ENCODE data around the gene DENND2C.

Gene DENND2C, protein sequence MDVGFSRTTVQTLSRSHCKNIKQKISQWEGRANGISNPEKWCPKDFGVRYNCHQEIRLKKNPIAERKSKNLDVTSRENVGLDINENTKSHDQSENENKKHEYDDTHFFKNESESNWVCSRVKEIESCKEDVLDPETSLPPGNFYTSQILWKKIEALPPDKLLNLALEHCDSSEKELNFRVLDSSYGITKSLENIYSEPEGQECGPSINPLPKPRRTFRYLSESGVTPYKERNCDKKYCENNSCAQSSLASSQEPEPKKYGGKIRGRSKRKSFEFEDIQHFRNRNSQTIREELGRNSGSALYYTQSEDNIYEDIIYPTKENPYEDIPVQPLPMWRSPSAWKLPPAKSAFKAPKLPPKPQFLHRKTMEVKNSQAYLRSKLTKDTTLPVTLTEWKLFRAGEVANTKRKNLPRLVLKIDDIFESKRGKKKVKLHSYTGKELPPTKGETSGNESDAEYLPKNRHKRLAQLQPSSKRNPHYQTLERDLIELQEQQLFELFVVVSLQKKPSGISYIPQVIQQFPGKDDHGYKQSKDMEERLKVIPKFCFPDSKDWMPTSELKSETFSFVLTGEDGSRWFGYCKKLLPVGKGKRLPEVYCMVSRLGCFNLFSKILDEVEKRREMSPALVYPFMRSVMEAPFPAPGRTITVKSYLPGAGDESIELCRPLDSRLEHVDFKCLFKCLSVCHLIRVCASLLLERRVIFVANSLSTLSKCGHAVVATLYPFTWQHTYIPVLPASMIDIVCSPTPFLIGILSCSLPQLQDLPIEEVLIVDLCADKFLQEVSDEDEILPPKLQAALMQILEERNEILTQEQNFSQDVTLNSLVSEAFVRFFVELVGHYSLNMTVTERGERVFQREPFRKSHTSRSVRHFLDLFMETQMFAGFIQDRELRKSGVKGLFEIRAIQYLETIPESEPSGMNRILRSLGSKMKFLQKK

DNA sequence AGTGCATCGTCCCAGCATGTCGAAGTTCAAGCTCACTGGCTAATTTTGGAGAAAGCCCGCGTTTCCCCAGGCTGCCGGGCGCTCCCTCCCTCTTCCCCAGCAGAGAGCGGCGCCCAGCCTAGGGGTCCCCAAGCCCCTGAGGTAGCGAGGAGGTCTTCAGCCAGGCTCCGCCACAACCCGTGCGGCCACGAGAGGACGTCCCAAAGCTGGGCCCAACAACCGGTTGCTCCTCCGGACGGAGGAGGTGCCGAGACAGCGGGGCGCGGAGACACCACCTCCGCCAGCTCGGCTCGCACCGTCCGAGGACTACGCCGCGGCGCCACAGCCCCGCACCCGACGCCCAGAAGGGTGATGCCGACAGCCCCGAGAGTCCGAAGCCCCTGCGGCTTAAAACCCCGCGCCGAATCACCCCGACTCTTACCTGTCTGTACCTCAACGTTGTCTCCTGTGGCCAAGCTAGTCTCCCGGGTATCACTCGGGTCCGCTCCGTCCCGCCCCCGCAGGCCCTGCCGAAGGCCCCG, at the start of gene DENND2C:
TSS of gene DENND2C (minus strand) at position 488 of the 521 bp plus-strand sequence. CDS start 44,065 bp downstream, outside the sequence.
- no peak for DNase-seq

DNA sequence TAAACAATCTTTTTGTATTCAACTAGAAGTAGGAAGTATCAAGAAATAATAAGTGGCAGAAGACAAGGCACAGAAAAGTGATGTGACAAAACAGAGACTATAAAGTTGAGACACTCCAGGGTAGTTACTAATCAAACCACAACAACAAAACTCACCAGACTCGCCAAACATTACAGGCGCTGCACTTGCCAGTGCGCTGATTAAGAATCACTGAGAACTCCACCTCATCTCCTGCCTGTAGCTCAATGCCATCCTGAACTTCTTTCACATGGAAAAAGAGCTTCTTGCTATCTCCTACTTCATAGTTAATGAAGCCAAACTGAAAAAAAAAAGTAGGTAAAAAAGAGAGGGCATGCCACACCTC, 49.6 kb upstream of the DENND2C start:
- no peak for DNase-seq

DNA sequence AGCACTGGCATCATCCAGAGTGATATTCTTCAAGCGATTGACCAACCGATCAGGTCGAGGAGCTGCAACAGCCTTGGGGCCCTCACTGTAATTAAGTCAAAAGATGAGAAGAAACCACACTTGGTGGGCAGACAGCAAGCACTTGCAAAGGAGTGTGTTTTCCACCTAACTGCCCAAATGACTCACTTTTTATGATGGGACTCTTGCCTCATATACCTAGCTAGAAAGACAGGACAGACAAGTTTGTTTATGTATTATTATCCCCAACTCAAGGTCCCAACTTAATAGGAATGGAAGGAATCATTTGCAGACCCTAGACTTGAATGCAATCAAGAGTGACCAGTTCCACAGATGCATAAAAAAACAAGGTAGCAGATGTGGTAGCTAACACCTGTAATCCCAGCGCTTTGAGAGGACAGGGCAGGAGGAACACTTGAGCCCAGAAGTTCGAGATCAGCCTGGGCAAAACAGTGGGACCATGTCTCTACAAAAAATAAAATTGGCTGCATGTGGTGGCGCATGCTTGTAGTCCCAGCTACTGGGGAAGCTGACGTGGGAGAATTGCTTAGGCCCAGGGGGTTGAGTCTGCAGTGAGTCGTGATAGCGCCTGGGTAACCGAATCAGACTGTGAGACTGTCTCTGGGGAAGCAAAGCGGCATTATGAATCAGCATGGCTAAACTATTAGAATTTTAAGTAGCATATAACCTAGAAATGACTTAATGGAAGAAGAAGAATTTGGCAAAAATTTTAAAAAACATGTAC, 49.0 kb upstream of the DENND2C start:
- DNase-seq, result no peak

DNA sequence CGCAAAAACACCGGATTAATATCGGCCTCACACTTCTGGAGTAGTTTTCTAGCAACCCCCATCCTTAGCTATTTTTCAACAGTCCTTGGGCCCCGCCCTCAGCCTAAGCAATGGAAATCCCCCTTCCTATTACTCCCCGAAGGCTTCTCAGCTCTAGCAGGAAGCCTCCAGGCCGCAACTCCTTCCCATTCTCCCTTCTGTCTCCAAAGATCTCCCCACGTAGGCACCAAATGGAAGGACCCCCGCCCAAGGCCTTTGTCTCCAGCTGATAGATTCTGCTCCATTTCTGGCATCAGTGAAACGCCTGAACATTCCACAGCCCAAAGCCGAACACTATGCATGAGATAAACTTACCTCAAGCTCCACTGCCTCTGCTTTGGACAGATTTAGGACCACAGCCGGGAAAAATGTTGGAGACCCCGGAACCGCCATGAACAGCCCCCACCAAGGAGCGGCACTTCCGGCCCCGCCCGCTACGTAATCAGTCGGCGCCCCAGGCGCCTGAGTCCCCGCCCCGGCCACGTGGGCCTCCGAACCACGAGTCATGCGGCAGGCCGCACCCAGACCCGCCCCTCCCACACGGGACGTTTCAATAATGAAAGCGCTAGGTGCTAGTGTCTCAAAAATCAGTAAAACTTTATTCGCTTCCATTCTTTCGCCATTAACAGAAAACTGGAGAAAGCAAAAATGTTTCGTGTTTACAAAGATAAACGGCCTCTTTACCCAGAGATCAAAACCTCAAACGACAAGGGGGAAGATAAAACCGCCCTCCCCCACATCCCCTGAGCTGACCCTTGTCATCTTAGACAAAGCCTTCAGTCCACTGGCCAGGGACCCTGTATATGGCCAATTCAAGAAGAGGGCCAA, 46.7 kb upstream of the DENND2C start, which contains the start of gene NRAS:
TSS of gene NRAS (minus strand) at position 468 of the 867 bp plus-strand sequence. CDS start 611 bp downstream, outside the sequence.
- DNase-seq, result peak; percentile 95 to 98

DNA sequence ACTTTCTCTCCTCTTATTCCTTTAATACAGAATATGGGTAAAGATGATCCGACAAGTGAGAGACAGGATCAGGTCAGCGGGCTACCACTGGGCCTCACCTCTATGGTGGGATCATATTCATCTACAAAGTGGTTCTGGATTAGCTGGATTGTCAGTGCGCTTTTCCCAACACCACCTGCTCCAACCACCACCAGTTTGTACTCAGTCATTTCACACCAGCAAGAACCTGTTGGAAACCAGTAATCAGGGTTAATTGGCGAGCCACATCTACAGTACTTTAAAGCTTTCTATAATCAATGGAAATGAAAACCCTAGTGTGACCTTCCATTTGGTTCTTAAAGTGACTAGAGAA, 46.1 kb upstream of the DENND2C start:
- DNase-seq, result no peak

DNA sequence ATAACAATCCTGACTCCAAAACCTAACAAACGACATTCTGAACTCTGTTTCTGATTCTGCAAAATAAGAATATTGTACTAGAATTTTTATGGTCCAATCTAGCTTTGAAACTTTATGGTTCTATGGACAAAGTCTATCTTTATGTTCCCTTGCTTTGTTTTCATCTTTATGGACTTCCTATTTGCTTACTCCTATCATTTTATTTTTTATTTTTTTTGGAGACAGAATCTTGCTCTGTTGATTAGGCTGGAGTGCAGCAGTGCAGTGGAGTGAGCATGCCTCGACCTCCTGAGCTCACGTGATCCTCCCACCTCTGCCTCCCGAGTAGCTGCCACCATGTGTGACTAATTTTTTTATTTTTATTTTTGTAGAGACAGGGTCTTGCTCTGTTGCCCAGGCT, 43.1 kb upstream of the DENND2C start:
- no peak for DNase-seq

DNA sequence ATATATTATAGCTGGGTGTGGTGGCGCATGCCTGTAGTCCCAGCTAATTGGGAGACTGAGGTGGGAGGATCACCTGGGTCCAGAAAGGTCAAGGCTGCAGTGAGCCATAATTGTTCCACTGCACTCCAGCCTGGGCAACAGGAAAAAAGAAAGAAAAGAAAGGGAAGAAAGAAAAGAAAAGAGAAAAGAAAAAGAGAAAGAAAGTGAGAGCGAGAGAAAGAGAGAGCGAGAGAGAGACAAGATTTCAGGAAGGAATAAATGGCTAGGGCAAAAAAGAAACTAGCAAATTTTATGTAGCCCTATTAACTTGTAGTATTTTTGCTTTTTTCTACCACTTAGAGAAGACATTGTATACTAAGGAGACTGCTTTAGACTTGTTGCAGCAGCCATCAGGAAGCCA, 40.5 kb upstream of the DENND2C start:
- DNase-seq, result no peak

DNA sequence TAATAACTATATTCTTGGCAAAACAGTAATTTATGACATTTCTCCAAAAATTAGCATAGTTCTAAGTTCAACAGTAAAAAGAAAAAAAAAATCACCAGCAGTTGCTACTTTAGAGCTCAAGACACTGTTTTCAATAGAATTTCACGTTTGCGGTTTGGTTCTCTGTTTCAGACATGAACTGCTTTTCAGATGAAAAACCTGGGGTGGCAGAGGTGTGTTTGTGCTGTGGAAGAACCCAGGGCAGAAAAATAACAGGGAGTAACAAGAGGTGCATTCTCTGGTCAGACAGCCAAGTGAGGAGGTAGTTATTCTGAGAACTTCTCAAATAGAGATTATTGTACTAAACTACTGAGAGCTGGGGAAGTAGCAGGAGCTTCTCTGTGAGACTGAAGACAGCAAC, 37.8 kb upstream of the DENND2C start:
- no peak for DNase-seq

DNA sequence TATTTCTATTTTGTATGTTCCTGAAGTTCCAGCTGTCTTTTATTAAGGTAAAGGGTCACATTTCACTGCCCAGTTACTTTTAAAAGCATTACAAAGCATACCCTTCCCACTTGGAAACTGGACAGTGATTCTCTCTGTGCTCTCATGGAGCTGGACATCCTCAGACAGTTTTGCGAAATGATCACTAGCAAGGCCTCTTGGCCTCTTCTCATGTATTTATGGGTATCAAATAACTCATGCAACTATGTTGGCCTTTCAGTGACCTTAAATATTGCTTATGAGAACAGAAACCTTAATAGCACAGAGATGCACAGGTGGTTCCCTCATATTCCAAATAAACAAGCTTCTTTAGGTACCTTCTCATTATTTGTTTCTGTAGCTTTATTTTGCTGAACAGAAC, 33.4 kb upstream of the DENND2C start:
- DNase-seq, result no peak

DNA sequence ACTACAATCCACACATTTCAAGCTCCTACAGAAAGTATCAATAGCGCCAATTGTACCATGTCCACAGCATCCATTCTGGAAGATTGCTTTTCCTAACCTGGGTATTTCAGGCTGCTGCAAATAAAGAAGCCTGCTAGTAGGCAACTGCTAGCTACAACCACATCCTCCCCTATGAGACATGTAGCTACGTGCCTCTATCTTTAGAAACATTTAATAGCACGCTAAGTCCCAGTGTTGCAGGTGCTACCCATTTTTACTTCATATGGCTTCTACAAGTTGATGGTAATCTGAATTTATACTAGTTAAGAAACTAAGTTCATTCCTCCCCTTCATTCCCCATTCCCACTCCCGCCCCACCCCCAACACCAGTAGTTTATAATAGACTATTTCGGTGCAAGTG, 32.9 kb upstream of the DENND2C start:
- DNase-seq, result no peak

DNA sequence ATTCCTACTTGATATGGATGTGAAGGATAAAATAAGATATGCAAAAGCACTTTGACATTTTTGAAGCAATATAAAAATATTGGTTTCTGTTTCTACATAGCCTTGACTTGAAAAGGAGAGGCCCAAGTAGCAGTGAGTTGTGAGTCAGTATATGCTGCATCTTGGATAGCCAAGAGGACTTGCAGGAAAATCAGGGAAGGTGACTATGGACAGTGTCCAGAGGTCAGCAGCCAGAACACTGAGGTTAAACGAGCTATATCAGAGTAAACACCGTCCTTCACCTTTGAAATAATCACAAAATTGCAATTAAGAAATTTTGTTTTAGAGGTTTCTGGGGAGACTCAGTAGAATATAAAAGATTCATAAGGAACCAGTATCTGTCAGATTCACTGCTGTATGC, 32.1 kb upstream of the DENND2C start:
- no peak for DNase-seq

DNA sequence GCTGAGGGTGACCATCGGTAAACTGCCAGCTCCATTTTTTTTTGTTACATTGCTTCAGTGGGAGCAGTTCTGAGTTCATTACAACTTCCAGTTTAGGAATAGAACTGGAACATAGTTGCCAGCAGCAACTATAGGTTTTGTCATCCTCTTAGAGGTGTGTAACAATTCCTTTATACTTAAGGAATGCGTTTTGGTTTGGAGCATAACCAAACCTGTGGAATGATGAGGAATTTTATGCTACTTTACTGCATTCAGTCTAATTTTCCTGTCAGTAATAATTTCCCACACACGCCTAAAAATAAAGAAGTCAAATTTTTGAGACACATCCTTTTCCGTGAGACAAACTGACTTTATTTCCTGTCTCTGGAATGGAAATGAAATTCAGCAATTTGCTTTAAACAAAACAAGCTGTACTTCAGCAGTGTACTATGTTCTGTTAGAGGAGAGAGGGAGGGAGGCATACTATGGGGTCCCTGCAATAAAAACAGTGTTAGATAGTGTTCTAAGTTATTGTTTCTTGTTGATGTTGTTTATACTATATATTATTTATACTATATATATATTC, 30.3 kb upstream of the DENND2C start:
- no peak for DNase-seq

DNA sequence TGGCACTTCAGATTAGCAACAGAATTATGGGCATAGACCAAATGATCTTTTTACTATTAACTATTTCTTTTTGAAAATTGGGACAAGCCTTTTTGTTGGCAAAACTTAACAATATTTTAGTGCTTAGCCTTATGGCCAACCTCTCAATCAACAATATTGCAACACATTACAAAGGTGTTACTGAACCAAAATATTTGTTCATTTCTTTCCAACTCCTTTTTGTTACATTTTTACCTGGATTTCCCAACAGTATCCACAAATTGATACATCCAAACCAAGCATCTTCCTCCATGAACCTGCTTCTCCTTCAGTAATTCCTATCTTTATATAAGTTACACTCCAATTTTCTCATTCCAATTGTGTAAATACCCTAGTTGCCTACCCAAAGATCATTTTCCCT, 27.0 kb upstream of the DENND2C start:
- DNase-seq, result no peak

DNA sequence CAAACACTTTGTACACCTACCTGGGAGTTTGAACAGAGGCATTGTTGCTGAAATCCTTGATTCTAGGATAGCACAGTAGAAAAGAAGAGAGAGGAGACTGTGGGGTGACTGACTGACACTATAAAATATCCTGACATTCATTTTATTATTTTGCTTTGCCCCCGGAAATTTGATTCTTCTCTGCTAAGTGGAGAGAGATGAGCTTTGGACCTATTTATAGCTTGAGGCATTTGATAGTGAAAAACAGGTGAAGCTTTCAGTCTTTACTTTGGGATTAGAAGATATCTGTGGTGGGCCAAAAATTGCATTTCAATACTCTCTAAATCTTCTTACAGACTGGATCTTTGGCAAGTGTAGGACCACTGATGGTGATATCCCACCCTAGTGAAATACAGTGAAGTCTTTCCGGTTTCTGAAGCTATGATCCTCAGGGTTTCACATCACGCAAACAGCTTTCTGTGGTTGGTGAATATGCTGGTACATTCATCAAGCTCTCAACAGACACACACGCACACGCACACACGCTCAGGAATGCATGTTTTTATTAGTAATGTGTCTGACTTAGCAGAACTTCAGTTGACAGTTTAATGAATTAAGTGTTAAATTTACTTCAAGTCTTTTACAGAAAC, 25.7 kb upstream of the DENND2C start, which contains the start of gene AMPD1:
TSS of gene AMPD1 (minus strand) at position 117 of the 629 bp plus-strand sequence. CDS start at position 42, 75 bp downstream.
- no peak for DNase-seq

DNA sequence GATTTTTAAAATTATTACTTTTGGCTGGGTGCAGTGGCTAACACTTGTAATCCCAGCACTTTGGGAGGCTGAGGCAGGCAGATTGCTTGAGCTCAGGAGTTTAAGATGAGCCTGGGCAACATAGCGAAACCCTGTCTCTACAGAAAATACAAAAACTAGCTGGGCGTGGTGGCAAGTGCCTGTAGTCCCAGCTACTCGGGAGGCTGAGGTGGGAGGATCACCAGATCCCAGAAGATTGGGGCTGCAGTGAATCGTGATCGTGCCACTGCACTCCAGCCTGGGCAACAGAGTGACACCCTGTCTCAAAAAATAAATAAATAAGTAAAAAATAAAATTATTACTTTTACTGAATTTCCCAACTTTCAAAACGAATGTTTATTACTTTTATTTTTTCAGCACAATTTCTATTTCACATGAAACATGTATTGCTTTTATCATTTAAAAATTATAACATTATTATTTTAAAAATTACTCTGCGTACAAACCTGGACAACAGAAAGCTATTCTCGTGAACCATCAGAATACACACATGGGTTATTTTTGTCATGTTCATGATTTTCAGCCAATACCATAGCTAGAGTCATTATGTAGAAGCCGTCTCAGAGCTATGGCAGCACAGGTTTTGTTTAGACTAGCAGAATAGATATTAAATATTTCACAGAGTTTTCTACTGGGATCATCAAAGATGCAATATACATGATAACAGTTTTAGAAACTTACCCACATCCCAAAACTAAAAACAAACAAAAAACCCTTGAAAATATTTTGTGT, 24.9 kb upstream of the DENND2C start:
- no peak for DNase-seq

DNA sequence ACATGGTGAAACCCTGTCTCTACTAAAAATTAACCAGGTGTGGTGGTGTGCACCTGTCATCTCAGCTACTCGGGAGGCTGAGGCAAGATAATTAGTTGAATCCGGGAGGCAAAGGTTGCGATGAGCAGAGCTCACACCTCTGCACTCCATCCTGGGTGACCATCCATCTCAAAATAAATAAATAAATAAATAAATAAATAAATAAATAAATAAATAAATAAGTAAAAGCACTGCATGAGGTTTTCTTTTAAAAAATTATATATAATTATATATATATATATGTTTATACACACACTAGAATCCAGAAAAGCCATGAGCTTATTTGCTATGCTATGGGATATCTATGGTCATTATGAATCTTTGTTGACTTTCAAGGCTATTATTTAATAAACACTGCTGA, 23.1 kb upstream of the DENND2C start:
- DNase-seq, result no peak

DNA sequence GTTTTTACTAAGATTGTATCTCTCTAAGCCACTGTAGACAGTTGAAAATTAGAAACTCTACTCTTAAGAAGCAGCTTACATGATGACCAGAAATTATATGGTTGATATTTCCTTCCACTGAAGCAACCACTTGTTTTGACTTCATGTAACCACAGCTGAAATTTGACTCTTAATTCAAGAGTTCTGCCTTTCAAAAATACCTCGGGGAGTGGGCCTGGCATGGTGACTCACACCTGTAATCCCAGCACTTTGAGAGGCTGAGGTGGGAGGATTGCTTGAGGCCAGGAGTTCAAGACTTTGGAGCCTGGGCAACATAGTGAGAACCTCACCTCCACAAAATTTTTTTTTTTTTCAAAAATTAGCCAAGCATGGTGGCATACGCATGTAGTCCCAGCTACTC, 21.2 kb upstream of the DENND2C start:
- DNase-seq, result no peak

DNA sequence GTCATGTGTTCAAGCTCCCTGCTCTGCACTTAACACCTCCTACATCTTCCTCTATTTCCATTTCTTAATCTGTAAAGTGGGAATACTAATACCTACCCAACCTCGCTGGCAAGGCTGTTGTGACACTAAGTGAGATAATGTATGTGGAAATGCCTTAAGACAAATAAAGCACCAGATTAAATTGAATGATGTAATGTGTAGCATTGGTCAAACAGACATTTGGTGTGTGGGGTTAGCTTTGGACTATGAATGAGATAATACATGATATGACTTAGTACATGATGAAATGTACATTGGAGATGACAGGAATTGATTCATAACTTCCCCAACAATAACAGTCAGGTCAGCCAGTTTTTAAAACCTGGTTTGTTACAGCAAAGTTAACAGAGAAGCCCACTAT, 20.3 kb upstream of the DENND2C start:
- DNase-seq, result peak in 1 of 2 donors; percentile 32

DNA sequence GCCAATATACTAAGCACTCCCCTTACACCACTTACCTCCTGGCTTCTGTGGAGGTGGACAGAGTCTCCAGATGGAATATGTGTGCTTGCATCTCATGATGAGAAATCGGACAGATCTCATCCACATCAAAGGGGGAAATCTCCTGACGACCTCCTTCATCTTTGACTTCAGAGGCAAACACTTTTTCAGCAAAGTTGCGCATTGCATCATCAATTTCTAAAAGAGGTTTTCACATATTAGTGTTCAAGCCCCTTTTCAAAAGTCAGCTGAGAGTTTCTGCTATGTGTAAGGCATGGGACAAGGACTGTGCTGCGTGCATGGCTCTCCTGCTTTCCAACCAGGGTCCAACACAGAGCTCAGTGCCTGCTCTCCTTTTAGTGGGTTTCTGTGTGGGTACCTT, 18.7 kb upstream of the DENND2C start:
- no peak for DNase-seq

DNA sequence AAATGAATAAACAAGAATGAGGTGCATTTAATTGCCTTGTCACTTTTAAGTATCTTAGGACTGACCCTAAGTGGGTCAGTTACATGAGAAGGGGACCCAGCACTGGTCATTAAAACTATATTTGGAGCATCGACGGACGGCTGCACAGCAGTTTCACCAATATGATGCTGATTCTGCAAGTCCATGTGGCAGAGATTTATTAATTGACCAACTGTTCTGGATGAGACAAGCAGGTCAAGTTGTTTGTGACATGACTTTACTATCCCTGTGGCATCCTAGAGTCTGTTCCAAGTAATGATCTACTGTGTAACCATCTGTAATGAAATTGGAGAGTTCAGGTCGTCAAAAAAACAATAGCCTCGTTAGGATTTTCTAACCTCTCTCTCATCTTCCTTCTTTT, 16.0 kb upstream of the DENND2C start:
- no peak for DNase-seq

Measured in inflammatory macrophage treated with lipopolysaccharide for 1 hour (primary cell).